Measurements from ENCODE around the gene LRP11. TPM values are rescaled to one million over a fixed set of nuclear protein-coding genes. Genes with fewer than 3 reads are reported as not detected.
A peak's percentile ranks its signal among the peaks of the same experiment; 100 is the strongest.
"Not testable (repeated sequence)": the region's sequence is repeated elsewhere in the genome, so short reads cannot be mapped to it uniquely, and the experiment has no call there.

The LRP11 gene
- 33.6 and 46.8 TPM in 2 replicates for total RNA-seq
- polyA plus RNA-seq: 28.1 and 35.4 TPM in 2 replicates

GRCh38 chr6:149863698-149864577 is at the start of gene LRP11:
TSS of gene LRP11 (minus strand) at chr6:149864359. CDS start at chr6:149864020, 339 bp downstream.
- Histone ChIP-seq H2AFZ (peak within 1 kb of the TSS; percentile 85), H3K36me3 (replicated peaks; ENCODE audit: insufficient read depth, low read depth) (no peaks in the 10 kb centered on the region), H3K79me2 (peaks cover 31% of the 10 kb centered on the region), H3K4me1 (ENCODE audit: insufficient read depth) (peaks cover 25% of the 10 kb centered on the region), H4K20me1 (ENCODE audit: insufficient read depth, poor library complexity, severe bottlenecking) (no peaks in the 10 kb centered on the region), H3K4me3 (peak within 1 kb of the TSS; percentile 49), H3K27ac (peak within 1 kb of the TSS; percentile 94), H3K4me2 (peak within 1 kb of the TSS; percentile 96), H3K27me3 (no peaks in the 10 kb centered on the region), H3K9me3 (ENCODE audit: low read depth) (no peaks in the 10 kb centered on the region), H3K9me2 (replicated peaks; ENCODE audit: insufficient read depth) (no peaks in the 10 kb centered on the region)
- no peak for TF ChIP-seq EZH2 (IDR thresholded peaks at IDR 0.05; ENCODE audit: borderline replicate concordance)
- TF ChIP-seq EZH2phosphoT487 (IDR thresholded peaks at IDR 0.05; ENCODE audit: low read depth, severe bottlenecking, unreplicated experiment): no peak
- TF ChIP-seq CTCF (IDR thresholded peaks at IDR 0.05; ENCODE audit: poor library complexity): no peak
- peak; percentile 94 for DNase-seq (ENCODE audit: low spot score)
- WGBS (ENCODE audit: low lambda C conversion rate, missing lambda C conversion rate): under 1% methylated on average over 48 of the region's 110 CpGs

GRCh38 chr6:149913540-149914240 is 49.5 kb upstream of the LRP11 start:
- Histone ChIP-seq H3K4me2 (no peak overlapping the region), H3K9me2 (replicated peaks; ENCODE audit: insufficient read depth) (no peaks in the 10 kb centered on the region), H3K4me3 (no peak overlapping the region), H4K20me1 (ENCODE audit: insufficient read depth, poor library complexity, severe bottlenecking) (no peaks in the 10 kb centered on the region), H2AFZ (no peak overlapping the region), H3K4me1 (ENCODE audit: insufficient read depth) (no peaks in the 10 kb centered on the region), H3K27ac (no peak overlapping the region), H3K36me3 (replicated peaks; ENCODE audit: insufficient read depth, low read depth) (no peaks in the 10 kb centered on the region), H3K27me3 (peaks cover 5% of the 10 kb centered on the region), H3K9me3 (ENCODE audit: low read depth) (no peaks in the 10 kb centered on the region), H3K79me2 (no peaks in the 10 kb centered on the region)
- no peak for TF ChIP-seq EZH2 (IDR thresholded peaks at IDR 0.05; ENCODE audit: borderline replicate concordance)
- TF ChIP-seq EZH2phosphoT487 (IDR thresholded peaks at IDR 0.05; ENCODE audit: low read depth, severe bottlenecking, unreplicated experiment): no peak
- TF ChIP-seq CTCF (IDR thresholded peaks at IDR 0.05; ENCODE audit: poor library complexity): no peak
- 66% methylated on average over 9 of the region's 9 CpGs for WGBS (ENCODE audit: low lambda C conversion rate, missing lambda C conversion rate)
- DNase-seq (ENCODE audit: low spot score): no peak

- no peaks in the 10 kb centered on the region for H3K9me3 ChIP-seq (ENCODE audit: low read depth)
- no peak for TF ChIP-seq EZH2phosphoT487 (IDR thresholded peaks at IDR 0.05; ENCODE audit: low read depth, severe bottlenecking, unreplicated experiment)
- no peak overlapping the region for H3K4me3 ChIP-seq
- H3K27me3 ChIP-seq: peaks cover 5% of the 10 kb centered on the region
- H4K20me1 ChIP-seq (ENCODE audit: insufficient read depth, poor library complexity, severe bottlenecking): no peaks in the 10 kb centered on the region
- no peak overlapping the region for H3K27ac ChIP-seq
- no peaks in the 10 kb centered on the region for H3K79me2 ChIP-seq
- no peak overlapping the region for H3K4me2 ChIP-seq
- H3K4me1 ChIP-seq (ENCODE audit: insufficient read depth): no peaks in the 10 kb centered on the region
- DNase-seq (ENCODE audit: low spot score): no peak
- no peak overlapping the region for H2AFZ ChIP-seq
- H3K9me2 ChIP-seq (replicated peaks; ENCODE audit: insufficient read depth): no peaks in the 10 kb centered on the region
- 37% methylated on average over 2 of the region's 2 CpGs for WGBS (ENCODE audit: low lambda C conversion rate, missing lambda C conversion rate)
- no peaks in the 10 kb centered on the region for H3K36me3 ChIP-seq (replicated peaks; ENCODE audit: insufficient read depth, low read depth)
Measured at GRCh38 chr6:149913085-149913484, 48.9 kb upstream of the LRP11 start.

- not testable (repeated sequence) for H3K79me2 ChIP-seq; H4K20me1 ChIP-seq (ENCODE audit: insufficient read depth, poor library complexity, severe bottlenecking); H3K4me3 ChIP-seq; H3K27ac ChIP-seq; DNase-seq (ENCODE audit: low spot score); H2AFZ ChIP-seq; H3K27me3 ChIP-seq; H3K9me2 ChIP-seq (replicated peaks; ENCODE audit: insufficient read depth); H3K4me1 ChIP-seq (ENCODE audit: insufficient read depth); H3K4me2 ChIP-seq; H3K36me3 ChIP-seq (replicated peaks; ENCODE audit: insufficient read depth, low read depth); H3K9me3 ChIP-seq (ENCODE audit: low read depth)
- WGBS (ENCODE audit: low lambda C conversion rate, missing lambda C conversion rate): 74% methylated on average over 3 of the region's 3 CpGs
Measured at GRCh38 chr6:149912680-149913079, 48.5 kb upstream of the LRP11 start.

Measured in hepatocyte (in vitro differentiated cells).